LNCaP clone FGC (cell line): ENCODE results near the gene ETV3.

Source experiments
- DNase-seq: peaks from one replicate; pipeline ENCODE4 v3.0.0-alpha.2; 2011; ENCODE audit warnings: low read depth
- H3K4me3 ChIP-seq: 2 replicates; pipeline ENCODE4 v1.5.1; 2011; ENCODE audit warnings: mild to moderate bottlenecking, low read depth, low read length, control low read depth
- CTCF ChIP-seq: IDR thresholded peaks from 2 replicates; pipeline ENCODE4 v1.5.1; 2012; ENCODE audit warnings: mild to moderate bottlenecking; ENCODE audit not compliant: control insufficient read depth, insufficient read depth; ENCODE audit errors: extremely low read depth

The ETV3 gene

GRCh38 chr1:157114183-157115121 lies 23.7 kb downstream of the ETV3 start:
- TF ChIP-seq CTCF: no peak
- DNase-seq: no peak

GRCh38 chr1:157113631-157114030 lies 24.6 kb downstream of the ETV3 start:
- no peak for TF ChIP-seq CTCF
- DNase-seq: no peak
- H3K4me3 ChIP-seq: no peak overlapping the region

More at GRCh38 chr1:157114183-157115121, 23.7 kb downstream of the ETV3 start:
- H3K4me3 ChIP-seq: no peak overlapping the region

GRCh38 chr1:157113106-157113505 lies 25.1 kb downstream of the ETV3 start:
- H3K4me3 ChIP-seq: no peak overlapping the region
- TF ChIP-seq CTCF: no peak
- DNase-seq: no peak

GRCh38 chr1:157112186-157112867 lies 25.9 kb downstream of the ETV3 start:
- no peak for TF ChIP-seq CTCF
- DNase-seq: no peak

GRCh38 chr1:157111396-157112165 lies 26.6 kb downstream of the ETV3 start:
- no peak for DNase-seq
- TF ChIP-seq CTCF: no peak
- H3K4me3 ChIP-seq: no peak overlapping the region

More at GRCh38 chr1:157112186-157112867, 25.9 kb downstream of the ETV3 start:
- H3K4me3 ChIP-seq: no peak overlapping the region

- TF ChIP-seq CTCF: no peak
- no peak overlapping the region for H3K4me3 ChIP-seq
- DNase-seq: no peak
Observed at GRCh38 chr1:157110686-157111085, 27.5 kb downstream of the ETV3 start.
